Nephron (organoid): Measurements from ENCODE around the gene ATP8B1.

Experiments
- H3K27ac Mint-ChIP-seq, 3 experiments: 2 replicates each; pipeline ENCODE4 v1.8.0; 2020; ENCODE audit warnings: mixed read lengths in 3 of 3, mild to moderate bottlenecking in 2 of 3, moderate library complexity in 1 of 3
- H3K27me3 Mint-ChIP-seq: 2 replicates; pipeline ENCODE4 v1.8.0; 2021; ENCODE audit warnings: low read depth, mild to moderate bottlenecking, moderate library complexity, mixed read lengths
- H3K36me3 Mint-ChIP-seq: 2 replicates; pipeline ENCODE4 v1.8.0; 2020; ENCODE audit warnings: low read depth, mixed read lengths
- H3K4me1 Mint-ChIP-seq: 2 replicates; pipeline ENCODE4 v1.8.0; 2020; ENCODE audit warnings: mixed read lengths
- H3K4me3 Mint-ChIP-seq, 3 experiments: 2 replicates each; pipeline ENCODE4 v1.8.0; 2020; ENCODE audit warnings: mild to moderate bottlenecking in 3 of 3, mixed read lengths in 3 of 3, moderate library complexity in 2 of 3
- H3K9me3 Mint-ChIP-seq: 2 replicates; pipeline ENCODE4 v1.8.0; 2020; ENCODE audit warnings: mixed read lengths
- CTCF ChIP-seq, 3 experiments: fragments of 200-600 bp; sonication (generic); IDR thresholded peaks; one replicate each; pipeline ENCODE4 v1.5.0; 2021; ENCODE audit warnings: antibody characterized with exemption in 3 of 3; ENCODE audit not compliant: unreplicated experiment in 3 of 3

Gene ATP8B1

GRCh38 chr18:57843386-57843785, 40.3 kb upstream of the ATP8B1 start:
- TF ChIP-seq CTCF (IDR thresholded peaks at IDR 0.05; ENCODE audit: unreplicated experiment in 3 of 3) = no peak
- Mint-ChIP-seq H3K27me3 (peaks cover 6% of the 10 kb centered on the region), H3K4me3 (no peak overlapping the region), H3K9me3 (no peaks in the 10 kb centered on the region), H3K27ac (peak overlapping the region; percentile 10 to 54 (median 49)), H3K36me3 (no peaks in the 10 kb centered on the region), H3K4me1 (peaks cover 20% of the 10 kb centered on the region)

GRCh38 chr18:57841568-57841967, 38.5 kb upstream of the ATP8B1 start:
- H3K27ac Mint-ChIP-seq = no peak overlapping the region
- no peaks in the 10 kb centered on the region for H3K27me3 Mint-ChIP-seq
- H3K9me3 Mint-ChIP-seq = no peaks in the 10 kb centered on the region
- H3K4me1 Mint-ChIP-seq = peaks cover 20% of the 10 kb centered on the region
- H3K36me3 Mint-ChIP-seq = no peaks in the 10 kb centered on the region
- TF ChIP-seq CTCF (IDR thresholded peaks at IDR 0.05; ENCODE audit: unreplicated experiment in 3 of 3) = no peak
- H3K4me3 Mint-ChIP-seq = no peak overlapping the region

- Mint-ChIP-seq H3K9me3 (no peaks in the 10 kb centered on the region), H3K27me3 (no peaks in the 10 kb centered on the region), H3K4me3 (no peak overlapping the region), H3K36me3 (no peaks in the 10 kb centered on the region), H3K27ac (no peak overlapping the region), H3K4me1 (peaks cover 9% of the 10 kb centered on the region)
- TF ChIP-seq CTCF (IDR thresholded peaks at IDR 0.05; ENCODE audit: unreplicated experiment in 3 of 3) = no peak
These were observed 36.8 kb upstream of the ATP8B1 start for GRCh38 chr18:57839942-57840381.

DNA sequence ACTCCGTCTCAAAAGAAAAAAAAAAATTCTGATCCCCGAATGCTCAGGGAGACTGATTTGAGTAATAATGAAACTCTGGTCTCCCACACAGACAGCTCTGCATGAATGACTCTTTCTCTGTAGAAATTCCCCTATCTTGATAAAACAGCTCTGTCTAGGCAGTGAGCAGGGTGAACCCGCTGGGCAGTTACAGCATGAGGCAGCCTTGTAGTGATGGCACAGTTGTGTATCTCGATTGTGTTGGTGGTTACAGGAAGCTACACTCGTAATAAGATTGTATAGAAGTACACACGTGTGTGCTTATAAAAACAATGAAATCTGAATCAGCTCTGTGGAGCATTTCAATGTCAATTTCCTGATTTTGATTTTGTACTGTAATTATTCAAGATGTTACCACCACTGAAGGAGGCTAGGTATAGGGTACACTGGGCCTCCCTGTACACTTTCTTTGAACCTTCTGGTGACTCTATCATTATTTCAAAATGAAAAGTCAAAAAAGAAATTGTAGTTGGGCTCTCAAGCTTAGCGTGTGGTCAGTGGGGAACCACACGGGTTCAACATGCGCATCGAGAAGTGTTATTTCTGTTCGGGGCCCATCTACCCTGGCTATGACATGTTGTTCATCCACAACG, 34.9 kb upstream of the ATP8B1 start:
- H3K4me1 Mint-ChIP-seq = peaks cover 2% of the 10 kb centered on the region
- no peak overlapping the region for H3K27ac Mint-ChIP-seq
- H3K36me3 Mint-ChIP-seq = no peaks in the 10 kb centered on the region
- H3K9me3 Mint-ChIP-seq = no peaks in the 10 kb centered on the region
- no peaks in the 10 kb centered on the region for H3K27me3 Mint-ChIP-seq
- no peak overlapping the region for H3K4me3 Mint-ChIP-seq
- no peak for TF ChIP-seq CTCF (IDR thresholded peaks at IDR 0.05; ENCODE audit: unreplicated experiment in 3 of 3)

- Mint-ChIP-seq H3K4me1 (no peaks in the 10 kb centered on the region), H3K9me3 (peaks cover 8% of the 10 kb centered on the region), H3K27ac (no peak overlapping the region), H3K4me3 (no peak overlapping the region), H3K27me3 (no peaks in the 10 kb centered on the region), H3K36me3 (no peaks in the 10 kb centered on the region)
- no peak for TF ChIP-seq CTCF (IDR thresholded peaks at IDR 0.05; ENCODE audit: unreplicated experiment in 3 of 3)
These were observed 33.4 kb upstream of the ATP8B1 start for GRCh38 chr18:57836557-57836956.

DNA sequence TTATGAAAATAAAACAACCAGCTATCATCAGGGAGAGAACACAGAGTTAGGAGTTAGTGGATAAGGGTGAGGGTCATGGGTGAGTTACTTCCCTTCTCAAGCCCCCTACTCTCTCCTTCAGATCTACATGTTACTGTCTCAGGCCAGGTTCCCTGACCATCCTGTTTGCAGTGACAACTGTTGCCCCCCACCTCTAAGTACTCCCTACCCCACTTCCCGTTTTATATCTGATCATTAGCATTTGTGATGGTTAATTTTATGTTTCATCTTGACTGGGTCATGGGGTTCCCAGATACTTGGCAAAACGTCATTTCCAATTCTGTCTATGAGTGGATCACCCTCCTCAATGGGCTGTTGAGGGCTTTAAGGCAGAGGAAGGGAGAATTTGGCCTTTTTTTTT, 32.8 kb upstream of the ATP8B1 start:
- no peaks in the 10 kb centered on the region for H3K4me1 Mint-ChIP-seq
- no peaks in the 10 kb centered on the region for H3K27me3 Mint-ChIP-seq
- TF ChIP-seq CTCF (IDR thresholded peaks at IDR 0.05; ENCODE audit: unreplicated experiment in 3 of 3) = no peak
- no peaks in the 10 kb centered on the region for H3K36me3 Mint-ChIP-seq
- H3K4me3 Mint-ChIP-seq = no peak overlapping the region
- H3K27ac Mint-ChIP-seq = no peak overlapping the region
- H3K9me3 Mint-ChIP-seq = peaks cover 10% of the 10 kb centered on the region
